Measurements from ENCODE around the gene NDUFA5.
"Not testable (repeated sequence)": the region's sequence is repeated elsewhere in the genome, so short reads cannot be mapped to it uniquely, and the experiment has no call there.

Gene NDUFA5

DNA sequence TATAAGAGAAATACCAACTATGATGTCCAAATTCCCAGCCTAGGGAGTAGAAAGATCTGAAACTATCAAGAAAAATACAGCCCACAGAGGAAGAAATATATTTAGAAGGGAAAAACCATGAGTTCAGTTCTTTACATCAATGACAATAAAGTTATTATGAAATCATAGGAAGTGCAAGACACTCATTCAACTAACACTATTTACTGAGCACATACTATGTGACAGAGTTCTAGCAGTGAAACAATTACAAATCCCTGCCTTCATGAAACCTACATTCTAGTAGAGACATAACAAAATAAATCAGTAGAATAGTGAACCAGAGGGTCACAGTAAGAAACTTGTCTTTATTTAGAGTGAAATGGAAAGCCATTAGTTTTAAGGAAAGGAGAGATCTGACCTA lies 2.1 kb downstream of the NDUFA5 start:
- DNase-seq: no peak

DNA sequence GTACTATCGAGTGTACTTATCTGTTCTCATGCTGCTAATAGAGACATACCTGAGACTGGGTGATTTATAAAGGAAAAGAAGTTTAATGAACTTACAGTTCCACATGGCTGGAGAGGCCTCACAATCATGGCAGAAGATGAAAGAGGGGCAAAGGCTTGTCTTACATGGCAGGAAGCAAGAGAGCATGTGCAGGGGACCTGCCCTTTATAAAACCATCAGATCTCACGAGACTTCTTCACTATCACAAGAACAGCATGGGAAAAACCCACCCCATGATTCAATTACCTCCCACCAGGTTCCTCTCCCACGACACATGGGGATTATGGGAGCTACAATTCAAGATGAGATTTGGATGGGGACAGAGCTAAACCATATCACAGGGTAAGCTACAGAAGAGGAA lies 4.5 kb downstream of the NDUFA5 start:
- no peak for DNase-seq

DNA sequence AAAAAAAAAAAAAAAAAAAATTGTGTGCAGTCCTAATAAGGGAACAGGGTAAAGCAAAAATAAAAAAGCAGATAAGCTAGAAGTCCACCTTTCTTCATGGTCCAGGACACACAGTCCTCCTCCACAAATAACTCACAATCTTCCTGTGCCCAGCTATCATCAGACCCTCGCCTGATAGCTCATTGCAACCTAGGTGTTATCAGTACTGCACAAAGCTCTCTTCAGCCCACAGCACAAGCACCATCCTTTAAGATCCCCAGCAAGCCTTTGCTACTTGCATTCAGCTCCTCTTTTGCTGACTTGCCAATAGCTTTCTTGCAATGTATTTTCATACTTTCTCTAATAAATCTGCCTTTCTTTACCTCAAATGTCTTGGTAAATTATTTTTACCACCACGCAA lies 5.0 kb downstream of the NDUFA5 start:
- DNase-seq: no peak

- not testable (repeated sequence) for DNase-seq
Measured at GRCh38 chr7:123552134-123552533, 5.5 kb downstream of the NDUFA5 start.

- no peak for DNase-seq
Measured at GRCh38 chr7:123548406-123548805, 9.2 kb downstream of the NDUFA5 start.

GRCh38 chr7:123539871-123540270 lies 17.7 kb downstream of the NDUFA5 start:
- no peak for DNase-seq

DNA sequence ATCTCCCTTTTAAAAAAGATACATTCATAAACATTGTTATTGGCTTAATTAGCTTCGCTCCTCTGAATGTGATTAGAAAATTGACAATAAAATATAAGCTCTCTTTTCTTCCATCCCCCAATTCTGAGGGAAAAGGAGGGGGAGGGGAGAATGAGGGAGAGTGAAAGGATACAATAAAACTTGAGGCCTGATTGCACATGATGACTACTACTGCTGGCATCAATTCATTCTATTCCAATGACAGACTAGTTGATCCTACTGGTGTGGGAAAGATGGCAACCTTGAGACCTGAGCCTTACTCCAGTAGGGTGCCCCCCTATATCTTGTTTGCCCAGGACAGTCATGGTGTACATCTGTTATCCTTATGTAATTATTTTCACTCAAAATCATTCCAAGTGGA lies 18.7 kb downstream of the NDUFA5 start:
- DNase-seq: no peak

GRCh38 chr7:123538189-123538714 lies 19.4 kb downstream of the NDUFA5 start:
- DNase-seq: no peak

- peak in 1 of 2 experiments; percentile 8 for DNase-seq
Measured at GRCh38 chr7:123537026-123537642, 20.5 kb downstream of the NDUFA5 start.

- DNase-seq: no peak
Measured at GRCh38 chr7:123535517-123535916, 22.1 kb downstream of the NDUFA5 start.

DNA sequence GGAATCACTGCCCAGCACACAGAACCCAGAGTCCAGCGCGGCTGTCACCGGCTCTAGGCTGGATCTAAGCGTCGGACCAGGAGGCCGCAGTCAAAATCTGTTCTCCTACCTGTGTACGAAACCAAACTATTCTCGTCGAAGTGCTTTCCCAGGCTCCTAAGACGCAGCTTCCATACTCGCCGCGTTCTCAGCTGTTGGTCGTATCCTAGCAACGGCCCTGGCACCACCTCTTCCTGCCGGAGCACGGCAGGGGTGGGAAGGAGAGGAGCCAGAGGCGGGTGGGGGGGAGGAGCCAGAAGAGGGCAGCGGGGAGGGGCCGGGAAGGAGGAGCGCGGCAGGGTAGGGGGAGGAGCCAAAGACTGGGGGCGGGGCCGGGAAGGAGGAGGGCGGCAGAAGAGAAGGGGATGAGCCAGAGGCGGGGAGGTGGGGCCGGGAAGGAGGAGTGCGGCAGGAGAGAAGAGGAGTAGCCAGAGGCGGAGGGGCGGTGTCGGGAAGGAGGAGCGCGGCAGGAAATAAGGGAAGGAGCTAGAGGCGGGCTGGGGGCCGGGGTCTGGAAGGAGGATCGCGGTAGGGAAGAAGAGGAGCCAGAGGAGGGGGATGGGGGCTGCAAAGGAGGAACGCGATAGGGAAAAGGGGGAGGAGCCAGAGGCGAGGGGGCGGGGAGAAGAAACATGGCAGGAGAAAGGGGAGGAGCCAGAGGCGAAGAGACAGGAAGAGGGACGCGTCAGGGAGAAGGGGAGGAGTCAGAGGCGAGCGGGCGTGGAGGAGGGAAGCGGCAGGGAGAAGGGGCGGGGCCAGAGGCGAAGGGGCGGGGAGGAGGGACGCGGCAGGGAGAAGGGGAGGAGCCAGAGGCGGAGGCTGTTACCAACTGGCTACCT lies 23.0 kb downstream of the NDUFA5 start, which contains the start of gene IQUB:
Gene IQUB (minus strand): TSS at position 213 of the 878 bp plus-strand sequence. CDS start 22,255 bp downstream, outside the sequence.
- DNase-seq: peak; percentile 82 to 93

DNA sequence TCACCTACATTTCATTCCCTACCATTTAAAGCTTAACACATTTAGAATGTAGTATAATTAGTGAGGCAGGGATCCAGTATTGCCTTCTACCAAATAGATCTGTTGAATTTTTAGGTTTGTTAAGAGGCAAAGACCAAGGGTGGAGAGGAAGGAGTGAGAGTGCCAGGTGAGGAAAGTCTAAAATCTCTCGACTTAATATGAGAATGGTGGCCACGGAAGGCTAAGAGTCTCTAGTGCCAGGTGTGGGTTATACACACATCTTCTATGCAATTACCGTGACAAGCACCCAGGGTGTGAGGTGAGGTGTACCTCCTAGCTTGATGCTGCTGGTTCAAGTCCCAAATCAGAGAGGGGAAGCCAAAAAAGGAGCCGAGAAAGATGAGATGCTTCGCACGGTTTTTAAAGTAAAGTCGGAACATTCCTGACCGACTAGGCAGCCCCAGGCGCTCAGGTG lies 23.7 kb downstream of the NDUFA5 start:
- DNase-seq: no peak

DNA sequence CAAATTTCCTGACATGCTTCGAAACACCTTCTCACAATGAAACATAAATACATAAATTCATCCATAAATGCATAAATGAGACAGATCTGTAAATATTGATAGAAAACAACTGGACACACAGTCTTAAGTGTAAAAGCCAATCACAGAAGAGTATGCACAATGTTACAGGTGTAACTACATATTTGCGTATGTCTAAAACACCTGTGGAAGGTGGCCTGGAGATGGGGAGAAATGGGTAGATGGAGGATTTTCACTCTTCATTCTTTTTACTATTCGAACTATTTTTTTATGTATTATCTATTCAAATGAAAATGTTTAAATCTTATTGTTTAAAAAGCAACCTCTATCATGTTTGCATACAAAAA lies 24.1 kb downstream of the NDUFA5 start:
- DNase-seq: no peak

DNA sequence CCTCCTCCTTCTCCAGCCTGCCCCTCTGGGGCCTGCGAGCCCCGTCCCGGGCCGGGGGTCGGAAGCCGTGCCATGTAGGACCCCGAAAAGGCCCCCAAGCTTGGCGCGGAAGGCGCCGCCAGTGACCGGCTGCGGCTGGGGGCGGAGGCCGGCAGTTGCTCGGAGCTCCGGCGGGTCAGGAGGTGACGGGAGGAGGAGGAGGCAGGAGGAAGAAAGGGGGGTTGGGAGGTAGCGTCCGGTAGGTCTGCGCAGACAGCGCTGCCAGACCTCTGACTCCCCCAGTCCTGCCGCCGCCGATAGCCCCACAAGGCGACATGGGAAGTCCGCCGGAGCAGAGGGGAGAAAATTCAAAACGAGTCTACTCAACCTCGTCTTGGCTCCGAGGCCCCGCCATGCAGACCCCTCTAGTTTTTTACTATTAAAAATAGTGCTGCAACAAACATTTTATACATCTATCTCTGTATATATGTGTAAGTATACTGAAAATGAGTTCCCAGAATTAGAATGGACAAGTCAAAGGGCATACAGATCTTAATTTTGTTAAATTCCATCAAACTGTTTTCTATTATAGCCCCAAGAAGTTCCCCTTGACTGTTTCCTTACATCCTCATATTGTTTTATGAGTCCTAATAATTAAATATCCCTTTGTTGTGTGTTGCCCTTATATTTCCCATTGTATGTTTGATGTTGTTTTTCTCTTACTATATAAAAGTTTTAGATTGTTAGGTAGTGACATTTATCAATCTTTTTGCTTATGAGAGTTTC lies 24.6 kb downstream of the NDUFA5 start:
- not testable (repeated sequence) for DNase-seq

DNA sequence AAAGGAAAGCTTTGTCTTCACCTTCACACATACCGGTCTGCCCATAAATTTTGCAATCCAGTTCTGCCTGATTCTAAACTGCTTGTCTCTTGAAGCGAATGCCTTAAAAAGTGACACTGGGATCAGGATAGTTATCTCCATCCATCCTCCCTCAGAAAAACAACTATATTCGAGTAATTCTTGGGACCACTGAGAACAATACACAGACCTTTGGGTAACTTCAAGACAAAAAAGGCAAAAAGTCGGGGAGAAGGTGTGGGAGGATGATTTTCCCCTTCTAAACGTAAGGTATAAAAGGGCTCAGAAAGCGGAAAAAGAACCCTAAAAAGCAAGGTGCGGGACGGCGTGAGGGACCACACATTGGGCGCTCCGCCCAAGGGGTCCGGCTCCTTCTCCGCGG lies 25.3 kb downstream of the NDUFA5 start:
- not testable (repeated sequence) for DNase-seq

DNA sequence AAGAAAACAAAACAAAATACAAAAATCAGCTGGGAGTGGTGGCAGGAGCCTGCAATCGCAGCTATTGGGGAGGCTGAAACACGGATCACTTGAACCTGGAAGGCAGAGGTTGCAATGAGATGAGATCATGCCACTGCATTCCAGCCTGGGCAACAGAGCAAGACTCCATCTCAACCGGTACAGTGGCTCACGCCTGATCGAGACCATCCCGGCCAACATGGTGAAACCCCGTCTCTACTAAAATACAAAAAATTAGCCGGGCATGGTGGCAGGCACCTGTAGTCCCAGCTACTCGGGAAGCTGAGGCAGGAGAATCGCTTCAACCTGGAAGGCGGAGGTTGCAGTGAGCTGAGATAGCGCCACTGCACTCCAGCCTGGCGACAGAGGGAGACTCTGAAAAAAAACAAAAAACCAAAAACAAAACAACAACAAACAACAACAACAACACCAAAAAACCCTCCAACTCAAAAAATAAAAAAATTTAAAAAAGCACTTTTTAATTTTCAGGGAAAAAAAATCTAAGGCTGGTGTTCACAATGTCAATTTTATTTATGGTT lies 27.5 kb downstream of the NDUFA5 start:
- not testable (repeated sequence) for DNase-seq

DNA sequence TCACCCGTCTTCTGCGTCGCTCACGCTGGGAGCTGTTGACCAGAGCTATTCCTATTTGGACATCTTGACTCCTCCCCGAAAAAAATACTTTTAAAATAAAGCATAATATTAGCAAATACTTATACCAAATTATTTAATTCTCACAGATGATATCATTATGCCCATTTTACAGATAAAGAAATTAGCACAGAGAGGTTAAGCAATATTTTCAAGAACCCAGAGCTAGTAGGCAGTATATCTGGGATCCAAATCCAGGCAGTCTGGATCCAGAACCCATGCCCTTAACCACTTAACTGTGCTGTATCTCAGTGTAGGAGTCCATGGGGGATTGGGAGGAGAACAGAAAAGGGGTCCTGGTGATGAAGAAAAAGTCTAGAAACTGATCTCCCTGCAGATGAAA lies 29.4 kb downstream of the NDUFA5 start:
- no peak for DNase-seq

GRCh38 chr7:123527712-123528225 lies 29.8 kb downstream of the NDUFA5 start:
- DNase-seq: not testable (repeated sequence)

- DNase-seq: not testable (repeated sequence)
Measured at GRCh38 chr7:123526533-123526932, 31.1 kb downstream of the NDUFA5 start.

- no peak for DNase-seq
Measured at GRCh38 chr7:123522066-123522465, 35.6 kb downstream of the NDUFA5 start.

- no peak for DNase-seq
Measured at GRCh38 chr7:123505221-123505620, 52.4 kb downstream of the NDUFA5 start.

DNA sequence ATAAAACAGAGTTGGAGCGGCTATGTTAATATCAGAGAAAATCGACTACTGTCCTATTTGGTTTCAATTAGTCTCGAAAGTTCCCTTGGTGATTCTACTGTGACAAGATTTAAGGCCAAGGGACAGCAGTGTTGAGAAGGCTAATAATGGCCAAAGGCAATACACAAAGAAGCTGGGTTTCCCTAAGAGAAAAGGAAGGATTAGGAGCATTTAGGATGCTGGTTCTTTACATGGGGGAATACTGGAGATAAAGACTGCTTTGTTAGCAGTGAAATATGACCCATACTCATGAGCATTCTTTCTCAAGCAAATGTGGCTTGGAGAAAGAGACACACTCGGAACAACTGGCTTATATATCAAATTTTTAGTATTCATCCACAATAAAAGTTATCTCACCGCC lies 55.4 kb downstream of the NDUFA5 start:
- no peak for DNase-seq
